ENCODE data around the gene OR51I2.

The OR51I2 gene, protein sequence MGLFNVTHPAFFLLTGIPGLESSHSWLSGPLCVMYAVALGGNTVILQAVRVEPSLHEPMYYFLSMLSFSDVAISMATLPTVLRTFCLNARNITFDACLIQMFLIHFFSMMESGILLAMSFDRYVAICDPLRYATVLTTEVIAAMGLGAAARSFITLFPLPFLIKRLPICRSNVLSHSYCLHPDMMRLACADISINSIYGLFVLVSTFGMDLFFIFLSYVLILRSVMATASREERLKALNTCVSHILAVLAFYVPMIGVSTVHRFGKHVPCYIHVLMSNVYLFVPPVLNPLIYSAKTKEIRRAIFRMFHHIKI

DNA sequence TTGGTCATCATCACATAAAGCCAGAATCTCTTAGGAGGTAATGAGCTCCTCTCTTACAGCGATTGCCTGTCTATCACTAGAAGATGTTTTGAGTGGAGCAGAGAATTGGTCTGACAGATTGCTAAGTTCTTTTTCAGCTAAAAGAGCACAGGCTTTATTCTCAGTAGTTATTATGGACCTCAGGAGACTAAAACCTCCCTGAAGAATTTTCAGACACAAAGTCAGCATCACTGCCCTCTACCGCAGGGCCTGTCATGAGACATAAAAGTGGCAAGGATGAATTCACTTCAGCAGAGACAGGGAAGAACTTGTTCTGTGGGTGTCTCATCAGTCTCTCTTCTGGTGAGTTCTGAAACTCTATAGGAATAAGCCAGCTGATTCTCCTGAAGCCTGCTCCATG is at the start of gene OR51I2:
Gene OR51I2 (plus strand): TSS at position 301 of the 400 bp plus-strand sequence. CDS start 4,166 bp downstream, outside the sequence.
- DNase-seq = no peak

DNA sequence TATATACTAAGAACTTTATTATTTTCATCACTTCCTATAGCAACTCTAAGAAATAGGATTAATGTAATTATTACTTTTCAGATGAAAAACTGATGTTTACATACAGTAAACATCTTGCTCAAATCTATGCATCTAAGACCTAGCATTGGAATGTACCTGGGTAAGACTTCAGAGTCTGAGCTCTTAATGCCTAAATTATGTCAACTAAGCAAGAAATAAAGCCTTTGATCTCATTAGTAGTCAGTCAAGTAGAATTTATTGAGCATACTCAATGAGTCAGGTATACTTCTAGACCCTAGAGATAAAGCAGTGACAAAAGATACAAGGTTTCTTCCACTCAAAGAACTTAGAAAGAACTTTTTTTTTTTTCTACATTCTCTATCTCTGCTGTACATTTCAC is 44.0 kb upstream of the OR51I2 start:
- DNase-seq = no peak

DNA sequence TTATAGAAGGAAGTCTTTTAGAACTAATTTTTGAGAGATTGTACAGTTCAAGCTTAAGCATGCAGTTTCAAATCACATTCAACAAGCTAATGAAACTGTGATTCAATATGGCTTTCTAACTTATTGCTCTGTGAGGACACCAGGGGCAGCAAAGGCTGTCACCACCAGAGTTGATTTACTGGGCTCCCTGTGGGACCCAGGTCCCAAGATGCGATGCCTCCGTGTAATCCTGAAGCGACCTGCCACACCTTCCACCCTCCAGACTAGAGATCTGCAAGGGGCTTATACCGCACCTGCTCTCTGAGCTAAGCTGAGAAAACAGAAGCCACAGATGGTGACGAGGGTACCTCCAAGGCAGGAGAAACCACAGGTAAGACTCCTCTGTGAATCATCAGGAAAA is 28.1 kb upstream of the OR51I2 start:
- no peak for DNase-seq

DNA sequence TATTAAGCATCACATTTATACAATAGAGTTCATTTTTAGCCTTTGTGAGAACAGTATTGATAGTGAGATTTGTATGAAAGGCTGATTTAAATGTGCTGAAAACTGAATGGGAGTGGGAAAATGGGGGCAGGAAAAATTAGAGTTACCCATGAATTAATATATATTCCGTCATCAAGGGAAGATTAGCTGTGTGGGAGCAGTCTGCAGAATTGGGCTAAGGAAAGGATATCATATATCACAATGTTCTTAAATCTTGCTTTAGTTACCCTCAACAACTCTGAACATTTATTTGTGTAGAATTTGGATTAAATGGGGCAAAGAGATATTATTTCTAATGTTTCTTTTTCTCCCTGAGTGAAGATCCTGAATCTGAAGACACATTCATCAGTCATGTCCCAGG is 27.3 kb upstream of the OR51I2 start, which contains the start of gene OR51Q1:
Gene OR51Q1 (plus strand): TSS at position 301 of the 400 bp plus-strand sequence. CDS start 90 bp downstream, at position 391.
- DNase-seq = no peak

DNA sequence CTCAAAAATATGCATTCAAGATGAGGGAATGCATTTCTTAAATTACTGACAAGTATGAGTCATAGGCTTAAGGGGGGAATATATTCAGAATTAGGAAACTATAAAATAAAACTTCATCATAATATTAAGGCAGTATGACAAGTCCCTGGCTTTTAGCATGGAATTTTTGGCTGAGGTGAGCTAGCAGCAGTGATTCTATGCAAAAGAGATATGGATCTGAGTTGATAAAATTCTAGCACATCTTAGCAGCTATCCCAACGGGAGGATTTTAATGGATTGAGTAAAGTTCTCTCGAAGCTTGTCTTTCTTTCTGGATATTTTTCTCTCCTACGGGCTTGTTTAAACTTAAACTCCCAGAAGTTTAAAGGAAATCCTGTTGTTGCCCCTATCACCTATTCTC is 26.0 kb upstream of the OR51I2 start:
- no peak for DNase-seq

DNA sequence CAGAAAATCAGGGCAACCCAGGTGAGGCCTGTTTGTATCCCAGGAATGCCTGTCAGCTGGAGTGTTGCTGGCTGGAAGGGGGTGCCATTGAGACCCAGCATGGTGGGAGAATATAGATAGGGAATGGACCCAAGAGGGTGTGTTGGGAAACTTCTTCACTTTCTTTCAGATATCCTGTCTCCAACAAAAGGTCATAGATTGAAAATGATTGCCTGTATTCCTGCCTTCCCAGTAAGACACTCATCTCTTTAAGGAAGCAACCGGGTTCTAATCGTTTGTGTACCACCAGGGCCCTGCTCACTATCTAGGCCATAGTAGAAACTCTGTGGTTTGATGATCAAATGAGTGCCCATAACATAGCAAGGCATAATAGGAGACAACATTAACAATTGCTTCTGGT is 7.7 kb upstream of the OR51I2 start, which contains the start of gene OR51I1:
Gene OR51I1 (minus strand): TSS at position 101 of the 400 bp plus-strand sequence. CDS start 0 bp downstream, at position 101.
- no peak for DNase-seq

DNA sequence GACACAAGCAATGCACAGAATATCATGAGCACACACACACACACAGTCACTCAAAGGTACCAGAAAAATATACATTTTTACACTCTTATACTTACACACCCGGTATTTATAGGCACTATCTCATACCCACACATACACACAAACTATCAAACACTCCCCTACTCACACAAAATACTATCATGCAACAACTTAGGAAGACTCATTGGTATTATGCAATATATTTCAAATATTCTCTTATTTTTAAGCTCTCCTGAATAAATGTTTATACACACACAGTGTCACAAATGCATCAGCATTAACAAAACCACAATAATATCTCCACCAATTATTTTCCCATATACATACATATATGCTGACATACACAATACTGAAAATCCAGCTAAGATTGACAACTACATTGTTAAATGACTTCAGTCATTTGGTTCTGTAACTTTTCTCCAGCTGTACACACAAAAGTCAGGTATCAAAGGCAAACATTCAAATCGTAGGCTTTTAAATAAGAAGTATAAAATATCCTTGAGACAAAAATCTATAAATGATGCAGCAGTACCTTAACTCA is 5.2 kb upstream of the OR51I2 start:
- DNase-seq = no peak

DNA sequence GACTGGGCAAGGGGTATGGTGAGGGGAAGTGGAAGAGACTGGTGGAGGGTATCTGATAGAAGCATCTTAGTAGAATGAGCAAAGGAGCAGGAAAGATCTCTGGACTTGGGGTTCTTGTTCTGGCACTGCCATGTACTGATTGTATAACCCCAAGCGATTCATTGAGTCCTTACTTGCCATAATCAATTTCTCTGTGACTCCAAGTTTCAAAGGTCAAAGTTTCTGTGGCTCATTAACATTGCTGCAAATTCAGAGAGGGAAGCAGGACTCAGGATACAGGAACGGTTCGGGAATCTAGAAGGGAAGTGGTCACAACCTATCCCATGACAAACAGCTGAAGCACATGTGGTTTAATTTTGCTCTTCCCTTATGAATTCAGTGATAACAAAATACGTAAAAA is 309 bp downstream of the OR51I2 start:
- DNase-seq = no peak

DNA sequence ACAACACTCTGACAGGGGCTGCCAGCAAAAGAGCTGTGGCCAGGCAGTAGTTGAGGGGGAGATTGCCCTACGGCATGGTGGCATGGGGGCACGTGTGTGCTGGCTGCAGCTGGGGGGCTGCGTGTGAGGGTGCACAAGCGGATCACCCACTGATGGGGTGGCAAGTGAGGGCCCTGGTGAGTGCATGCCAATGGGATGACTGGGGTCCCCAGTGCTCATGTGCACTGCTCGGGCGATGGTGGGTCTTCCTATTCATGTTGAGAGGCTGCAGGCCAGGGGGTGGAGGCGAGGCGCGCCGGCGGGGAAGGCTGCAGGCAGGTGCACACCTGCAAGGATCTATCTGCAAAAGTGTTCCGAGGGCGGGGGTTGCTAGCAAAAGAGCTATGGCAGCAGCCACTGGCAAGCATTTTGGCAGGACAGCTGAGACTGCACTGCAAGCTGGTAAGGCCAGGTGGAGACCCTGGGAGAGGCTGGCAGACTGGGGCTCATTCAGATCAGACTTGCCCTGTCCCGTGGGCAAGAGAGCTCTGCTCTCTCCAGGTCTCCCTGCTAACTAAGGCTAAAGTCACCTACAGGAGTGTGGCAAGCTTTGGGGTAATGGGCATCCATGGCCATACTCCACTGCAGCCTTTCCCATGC is 12.0 kb downstream of the OR51I2 start:
- no peak for DNase-seq

DNA sequence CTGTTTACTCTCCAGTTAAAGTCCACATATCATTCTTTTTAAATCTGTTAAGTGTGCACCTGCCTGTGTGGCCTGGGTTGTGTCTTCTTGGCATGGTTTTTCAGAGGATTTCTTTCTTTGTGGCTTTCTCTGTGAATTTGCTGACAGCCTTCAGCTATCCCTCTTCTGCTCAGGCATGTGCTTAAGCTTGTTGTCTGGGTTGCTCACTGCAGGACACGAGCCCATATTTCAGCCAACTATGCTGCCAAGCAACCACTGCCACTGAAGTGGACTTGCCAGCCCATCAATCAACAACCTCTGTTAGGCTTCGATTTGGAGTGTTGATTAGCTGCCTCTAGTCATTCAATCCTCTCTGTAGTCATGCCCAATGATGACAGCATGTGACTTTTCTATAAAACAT is 18.4 kb downstream of the OR51I2 start:
- no peak for DNase-seq

DNA sequence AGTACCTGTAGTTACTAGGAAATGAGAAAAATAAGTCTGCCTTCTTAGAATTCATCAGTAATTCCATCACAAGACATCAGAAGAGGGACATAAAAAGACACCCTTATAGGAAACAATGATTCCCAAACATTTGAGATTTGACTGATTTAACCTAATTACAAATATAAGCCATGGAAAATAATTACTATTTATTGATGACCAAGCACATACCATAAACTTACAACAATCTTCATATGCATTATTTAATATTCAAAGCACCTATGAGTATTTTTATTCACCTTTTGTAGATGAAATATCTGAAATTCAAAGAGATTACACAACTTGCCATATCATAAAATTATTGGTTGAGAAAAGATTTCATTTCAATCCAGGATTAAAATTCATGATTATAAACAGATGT is 24.8 kb downstream of the OR51I2 start:
- no peak for DNase-seq

DNA sequence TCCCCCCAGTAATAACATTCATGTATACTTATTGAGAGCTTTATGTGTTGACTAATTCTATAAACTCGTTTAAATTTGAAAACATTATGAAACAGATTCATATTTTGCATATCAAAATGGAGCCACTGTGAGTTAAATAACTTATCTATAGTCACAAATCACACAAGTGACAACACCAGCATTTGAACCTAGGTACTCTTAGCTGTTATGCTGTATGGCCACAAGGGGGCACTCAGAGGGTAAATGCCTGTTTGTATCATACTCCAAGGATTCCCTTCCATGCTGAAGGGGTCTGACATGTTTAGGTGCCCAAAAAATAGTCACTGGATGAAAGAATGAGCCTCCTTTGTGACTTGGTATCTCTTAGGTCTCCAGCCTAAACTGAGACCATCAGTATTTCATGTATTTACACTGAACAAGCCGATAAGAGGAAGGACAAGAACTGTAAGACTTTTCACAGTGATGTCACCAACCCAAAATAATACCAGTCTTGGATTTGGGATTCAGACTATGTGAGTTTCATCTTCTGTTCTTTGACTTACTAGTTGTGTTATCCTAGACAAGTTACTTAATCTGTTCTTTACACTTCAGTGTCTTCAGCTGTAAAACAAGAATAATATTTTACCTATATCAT is 27.2 kb downstream of the OR51I2 start:
- DNase-seq = no peak

DNA sequence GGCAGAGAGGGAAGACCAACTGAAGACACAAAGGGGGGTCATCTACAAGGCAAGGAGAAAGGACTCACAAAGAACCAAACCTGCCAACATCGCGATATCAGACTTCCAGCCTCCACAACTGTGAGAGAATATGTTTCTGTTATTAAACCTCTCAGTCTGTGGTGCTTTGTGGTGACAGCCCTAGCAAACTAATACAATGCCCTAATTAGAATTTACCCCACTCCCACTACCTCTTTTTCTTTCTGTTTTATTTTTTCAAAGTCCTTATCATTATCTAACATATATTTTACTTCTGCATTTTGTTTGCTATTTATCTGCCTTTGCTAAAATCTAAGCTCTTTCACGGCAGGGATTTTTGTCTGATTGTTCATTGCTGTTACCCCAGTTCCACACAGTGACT is 36.9 kb downstream of the OR51I2 start:
- no peak for DNase-seq

DNA sequence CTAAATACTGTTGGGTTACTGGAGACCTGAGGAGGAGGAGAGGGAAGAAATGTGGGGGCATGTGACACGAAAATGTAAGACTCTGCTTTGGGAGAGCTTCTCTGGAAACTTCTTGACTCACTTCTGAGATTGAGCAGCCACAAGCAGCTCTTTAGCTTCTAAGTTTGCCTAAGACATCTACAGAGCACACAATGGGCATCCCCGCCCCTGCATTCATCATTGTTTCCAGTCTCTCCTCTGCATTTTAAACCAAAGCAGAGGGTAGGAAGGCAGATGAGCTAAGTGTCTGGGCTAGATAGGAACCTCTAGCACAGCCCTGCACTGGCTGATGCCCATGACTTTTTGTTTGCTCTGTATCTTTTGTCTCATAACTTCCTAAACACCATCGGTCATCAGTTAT is 37.3 kb downstream of the OR51I2 start:
- DNase-seq = no peak

DNA sequence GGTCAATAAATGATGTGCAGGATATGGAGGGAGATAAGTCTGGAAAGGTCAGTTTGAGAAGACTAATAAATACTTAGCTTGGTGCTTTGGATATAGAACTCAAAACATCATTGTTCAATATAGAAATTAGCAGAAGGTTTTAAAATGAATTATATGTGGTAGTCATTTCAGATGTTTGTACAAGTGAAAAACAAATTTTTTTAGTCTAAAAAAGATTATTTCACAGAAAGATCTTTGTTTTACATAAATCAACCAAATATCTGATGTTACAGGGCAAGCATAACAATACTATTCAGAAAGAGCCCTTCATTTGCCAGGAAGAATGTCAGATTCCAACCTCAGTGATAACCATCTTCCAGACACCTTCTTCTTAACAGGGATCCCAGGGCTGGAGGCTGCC is 39.3 kb downstream of the OR51I2 start, which contains the start of gene OR52D1:
Gene OR52D1 (plus strand): TSS at position 301 of the 400 bp plus-strand sequence. CDS start 22 bp downstream, at position 323.
- DNase-seq = no peak

DNA sequence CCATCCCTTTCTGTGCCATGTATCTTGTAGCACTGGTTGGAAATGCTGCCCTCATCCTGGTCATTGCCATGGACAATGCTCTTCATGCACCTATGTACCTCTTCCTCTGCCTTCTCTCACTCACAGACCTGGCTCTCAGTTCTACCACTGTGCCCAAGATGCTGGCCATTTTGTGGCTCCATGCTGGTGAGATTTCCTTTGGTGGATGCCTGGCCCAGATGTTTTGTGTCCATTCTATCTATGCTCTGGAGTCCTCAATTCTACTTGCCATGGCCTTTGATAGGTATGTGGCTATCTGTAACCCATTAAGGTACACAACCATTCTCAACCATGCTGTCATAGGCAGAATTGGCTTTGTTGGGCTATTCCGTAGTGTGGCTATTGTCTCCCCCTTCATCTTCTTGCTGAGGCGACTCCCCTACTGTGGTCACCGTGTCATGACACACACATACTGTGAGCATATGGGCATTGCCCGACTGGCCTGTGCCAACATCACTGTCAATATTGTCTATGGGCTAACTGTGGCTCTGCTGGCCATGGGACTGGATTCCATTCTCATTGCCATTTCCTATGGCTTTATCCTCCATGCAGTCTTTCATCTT is 39.8 kb downstream of the OR51I2 start:
- DNase-seq = no peak

DNA sequence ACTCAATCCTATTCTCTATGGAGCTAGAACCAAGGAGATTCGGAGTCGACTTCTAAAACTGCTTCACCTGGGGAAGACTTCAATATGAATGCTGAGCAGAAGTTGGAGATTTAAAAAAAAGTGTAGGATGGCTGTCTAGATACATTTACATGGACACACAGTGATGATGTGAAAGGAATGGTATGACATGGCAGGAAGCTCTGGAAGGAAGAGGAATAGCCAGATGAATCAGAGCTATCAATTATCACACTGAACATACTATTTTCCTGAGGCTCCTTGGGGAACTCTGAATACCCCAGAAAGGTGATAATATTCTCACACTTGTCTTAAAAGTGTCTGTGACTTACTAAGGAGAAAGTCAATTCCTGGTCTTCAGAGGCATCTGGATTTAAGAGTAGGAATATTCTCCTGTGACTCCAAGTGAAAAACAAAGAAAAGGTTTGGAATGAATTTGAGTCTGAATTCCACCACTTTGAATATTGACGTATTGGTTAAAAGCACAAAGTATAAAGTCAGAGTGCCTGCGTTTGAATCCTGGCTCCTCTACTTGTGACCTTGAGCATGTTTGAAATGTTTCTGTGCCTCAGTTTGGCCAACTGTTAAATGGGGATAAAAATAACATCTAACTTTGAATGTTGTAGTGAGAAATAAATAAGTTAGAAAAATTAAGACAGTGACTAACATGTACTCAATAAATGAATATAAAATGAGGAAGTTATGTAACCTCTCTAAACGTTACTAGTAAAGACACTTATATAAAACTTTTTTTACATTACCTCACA is 40.6 kb downstream of the OR51I2 start:
- DNase-seq = no peak

DNA sequence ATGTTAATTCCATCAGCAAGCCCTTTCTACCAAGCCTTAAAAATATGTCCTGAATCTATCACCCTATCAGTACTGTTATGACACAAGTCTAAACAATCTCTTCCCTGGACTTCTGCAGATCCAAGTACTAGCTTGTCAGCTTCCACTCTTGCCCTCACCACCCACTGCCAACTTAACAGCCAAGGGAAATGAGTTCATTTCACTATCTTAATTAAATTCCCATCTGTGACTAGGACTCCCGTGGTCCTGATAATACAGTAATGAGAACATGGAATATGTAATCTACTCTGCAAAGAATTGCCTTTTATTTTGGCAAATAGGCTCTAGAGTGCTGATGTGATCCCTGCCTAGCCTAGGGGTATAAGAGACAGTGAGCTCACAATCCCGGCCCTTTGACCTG is 50.5 kb downstream of the OR51I2 start:
- DNase-seq = no peak

DNA sequence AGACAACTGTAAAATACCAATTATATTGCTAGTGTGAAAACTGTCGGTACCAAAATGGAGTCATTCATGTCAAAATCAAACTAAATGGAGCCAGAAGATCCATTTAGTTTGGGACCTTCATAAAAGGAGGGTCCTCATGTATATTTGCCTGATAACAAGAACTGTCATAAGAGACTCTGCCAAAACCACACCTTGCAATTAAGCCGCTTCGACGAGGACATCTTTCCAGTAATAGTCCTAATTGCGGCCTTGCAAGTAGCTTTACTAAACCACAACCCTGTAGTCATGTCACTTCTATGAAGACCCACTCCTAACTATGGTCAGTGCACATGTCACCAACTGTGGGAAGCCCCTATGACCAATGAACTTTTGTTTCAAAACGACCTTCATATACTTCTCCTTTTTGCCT is 51.3 kb downstream of the OR51I2 start:
- no peak for DNase-seq

DNA sequence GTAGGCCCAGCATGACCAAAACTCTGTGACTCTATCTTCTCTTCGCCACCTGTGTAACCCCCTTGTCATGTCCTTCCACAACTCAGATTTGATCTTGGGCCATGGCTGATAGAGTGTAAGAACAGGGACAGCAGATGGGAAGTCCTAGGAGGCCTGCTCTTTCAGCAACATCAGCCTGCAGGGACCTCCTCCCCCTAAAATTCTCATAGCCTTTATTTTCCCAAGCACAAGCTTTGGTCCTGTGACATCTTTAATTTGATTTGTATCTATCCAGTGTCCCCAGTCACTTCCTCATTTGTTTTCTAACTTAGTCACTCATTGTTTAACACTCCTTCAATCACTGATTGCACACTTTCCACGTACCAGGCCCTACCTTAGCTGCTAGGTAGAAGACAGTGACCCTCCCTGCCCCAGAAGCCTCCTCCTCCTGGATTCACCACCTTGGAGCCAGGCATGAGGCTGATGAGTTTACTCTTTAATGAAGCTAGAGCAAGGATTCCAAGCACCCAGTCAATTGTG is 55.3 kb downstream of the OR51I2 start:
- DNase-seq = no peak

DNA sequence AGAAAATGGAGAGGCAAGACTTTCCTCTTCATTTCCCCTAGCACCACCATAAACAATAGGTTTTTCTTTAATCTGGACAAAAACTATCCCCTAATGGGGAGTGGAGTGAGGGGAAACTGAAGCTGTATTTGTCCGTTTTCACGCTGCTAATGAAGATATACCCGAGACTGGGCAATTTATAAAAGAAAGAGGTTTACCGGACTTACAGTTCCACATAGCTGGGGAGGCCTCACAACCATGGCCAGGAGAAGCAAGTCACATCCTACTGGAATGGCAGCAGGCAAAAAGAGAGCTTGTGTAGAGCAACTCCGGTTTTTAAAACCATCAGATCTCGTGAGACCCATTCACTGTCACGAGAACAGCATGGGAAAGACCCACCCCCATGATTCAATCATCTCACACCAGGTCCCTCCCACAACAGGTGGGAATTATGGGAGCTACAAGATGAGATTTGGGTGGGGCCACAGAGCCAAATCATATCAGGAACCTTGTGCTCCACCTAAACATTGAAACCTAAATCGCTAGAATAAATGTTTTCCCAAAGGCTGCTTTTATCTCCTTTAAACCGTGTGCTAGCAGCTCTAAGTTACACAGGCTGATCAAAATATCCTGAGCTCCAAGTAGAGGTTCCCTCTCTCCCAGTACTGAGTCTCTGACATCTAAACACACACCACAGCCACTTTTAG is 56.4 kb downstream of the OR51I2 start:
- no peak for DNase-seq
